ENCODE results near the gene CACNA1C.

CACNA1C gene

GRCh38 chr12:2410496-2410895 lies 357.7 kb downstream of the CACNA1C start:
- no peak for DNase-seq (ENCODE audit: low spot score)
- H3K27ac ChIP-seq, result no peak overlapping the region
- ChIA-PET CTCF (no interaction called here), POLR2A (ENCODE audit: low non-redundant PET) (no interaction called here)
- no peak for TF ChIP-seq CTCF (conservative IDR thresholded peaks at IDR 0.05; ENCODE audit: low read depth)

- DNase-seq (ENCODE audit: low spot score), result no peak
- no peak overlapping the region for H3K27ac ChIP-seq
- ChIA-PET POLR2A (ENCODE audit: low non-redundant PET) (no interaction called here), CTCF (no interaction called here)
- TF ChIP-seq CTCF (conservative IDR thresholded peaks at IDR 0.05; ENCODE audit: low read depth), result no peak
Measured at GRCh38 chr12:2411011-2411410, 358.2 kb downstream of the CACNA1C start.

- no peak for TF ChIP-seq CTCF (conservative IDR thresholded peaks at IDR 0.05; ENCODE audit: low read depth)
- ChIA-PET POLR2A (ENCODE audit: low non-redundant PET) (no interaction called here), CTCF (no interaction called here)
- no peak overlapping the region for H3K27ac ChIP-seq
- DNase-seq (ENCODE audit: low spot score), result no peak
Measured at GRCh38 chr12:2411616-2412304, 359.0 kb downstream of the CACNA1C start.

- DNase-seq (ENCODE audit: low spot score), result no peak
Measured at GRCh38 chr12:2412305-2412643, 359.5 kb downstream of the CACNA1C start.

GRCh38 chr12:2413301-2413700 lies 360.5 kb downstream of the CACNA1C start:
- TF ChIP-seq CTCF (conservative IDR thresholded peaks at IDR 0.05; ENCODE audit: low read depth), result no peak
- DNase-seq (ENCODE audit: low spot score), result no peak
- CTCF ChIA-PET, result no interaction called here
- POLR2A ChIA-PET (ENCODE audit: low non-redundant PET), result no interaction called here
- H3K27ac ChIP-seq, result no peak overlapping the region

More at GRCh38 chr12:2412305-2412643, 359.5 kb downstream of the CACNA1C start:
- ChIA-PET POLR2A (ENCODE audit: low non-redundant PET) (no interaction called here), CTCF (no interaction called here)
- H3K27ac ChIP-seq, result no peak overlapping the region
- no peak for TF ChIP-seq CTCF (conservative IDR thresholded peaks at IDR 0.05; ENCODE audit: low read depth)

- POLR2A ChIA-PET (ENCODE audit: low non-redundant PET), result no interaction called here
- DNase-seq (ENCODE audit: low spot score), result no peak
- CTCF ChIA-PET, result interaction anchor here (0.6 kb wide), 2 partner anchors 10 to 19 kb away, joined by 3 read pairs; no protein-coding TSS in a partner anchor
Measured at GRCh38 chr12:2413999-2414792, 361.4 kb downstream of the CACNA1C start.

More at GRCh38 chr12:2413999-2414792, 361.4 kb downstream of the CACNA1C start:
- no peak overlapping the region for H3K27ac ChIP-seq
- TF ChIP-seq CTCF (conservative IDR thresholded peaks at IDR 0.05; ENCODE audit: low read depth), result no peak

All from RWPE1 (cell line).